Measurements from ENCODE around the gene PRR12. TPM values are rescaled to one million over a fixed set of nuclear protein-coding genes. Genes with fewer than 3 reads are reported as not detected.
"Not testable (repeated sequence)": the region's sequence is repeated elsewhere in the genome, so short reads cannot be mapped to it uniquely, and the experiment has no call there.

The PRR12 gene
- total RNA-seq, 2 experiments from 2014 or later: 16.4 to 16.9 TPM

DNA sequence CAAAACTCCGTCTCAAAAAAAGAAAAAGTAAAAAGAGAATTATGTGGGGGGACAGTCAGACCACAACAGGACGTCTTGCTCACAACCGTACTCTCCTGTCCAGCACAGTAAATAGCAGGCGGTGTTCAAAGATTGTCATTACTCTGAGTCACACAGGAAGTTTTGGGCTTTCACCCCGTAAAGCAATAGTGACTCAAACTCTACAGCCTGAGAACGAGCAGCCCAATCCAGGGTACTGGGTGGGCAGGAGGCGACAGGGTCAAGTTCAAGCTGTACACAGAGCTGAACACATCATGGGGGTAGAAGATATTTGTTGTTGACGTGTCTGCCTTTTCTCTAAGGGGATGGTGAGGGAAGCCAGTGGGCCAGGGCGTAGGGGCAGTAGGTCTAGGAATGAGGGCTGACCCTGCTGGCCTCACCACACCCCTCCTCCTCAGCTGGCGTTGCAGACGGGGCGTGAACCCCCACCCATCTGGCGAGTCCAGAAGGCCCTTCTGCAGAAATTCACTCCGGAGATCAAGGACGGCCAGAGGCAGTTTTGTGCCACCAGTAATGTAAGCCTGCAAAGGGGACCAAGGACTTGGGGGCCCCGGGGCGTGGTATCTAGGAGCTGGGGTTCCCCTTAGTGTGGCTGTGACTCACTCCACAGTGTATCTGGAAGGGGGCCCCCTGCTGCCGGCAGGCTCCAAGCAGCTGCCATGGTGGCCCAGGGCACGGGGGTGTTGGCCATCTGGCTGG, 23.3 kb downstream of the PRR12 start:
- DNase-seq: peak; percentile 42

DNA sequence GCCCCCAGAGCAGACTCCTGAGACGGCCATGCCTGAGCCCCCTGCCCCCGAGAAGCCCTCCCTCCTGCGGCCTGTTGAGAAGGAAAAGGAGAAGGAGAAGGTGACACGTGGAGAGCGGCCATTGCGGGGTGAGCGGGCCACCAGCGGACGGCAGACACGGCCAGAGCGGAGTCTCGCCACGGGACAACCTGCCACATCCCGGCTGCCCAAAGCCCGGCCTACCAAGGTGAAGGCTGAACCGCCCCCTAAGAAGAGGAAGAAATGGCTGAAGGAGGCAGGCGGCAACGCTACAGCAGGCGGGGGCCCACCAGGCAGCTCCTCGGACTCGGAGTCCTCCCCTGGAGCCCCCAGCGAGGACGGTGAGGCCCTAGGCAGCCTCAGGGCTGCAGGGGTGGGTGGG, 24.9 kb downstream of the PRR12 start:
- CTCF ChIA-PET: no interaction called here
- peaks cover 35% of the 10 kb centered on the region for H3K36me3 Mint-ChIP-seq (ENCODE audit: low read depth)
- no peak overlapping the region for H3K4me3 Mint-ChIP-seq

More for the DNA sequence above, 23.3 kb downstream of the PRR12 start:
- Mint-ChIP-seq H3K9me3 (no peaks in the 10 kb centered on the region), H3K27me3 (ENCODE audit: low read depth) (no peaks in the 10 kb centered on the region), H3K4me3 (no peak overlapping the region), H3K4me1 (ENCODE audit: low read depth) (peaks cover 13% of the 10 kb centered on the region), H3K36me3 (ENCODE audit: low read depth) (peaks cover 32% of the 10 kb centered on the region), H3K27ac (peak overlapping the region; percentile 24)
- CTCF ChIA-PET: interaction anchor here (0.6 to 0.7 kb wide), 2 partner anchors 102 to 146 kb away, joined by 3 read pairs; no protein-coding TSS in a partner anchor
- intact Hi-C loops (cut with micrococcal nuclease): no loop called here

DNA sequence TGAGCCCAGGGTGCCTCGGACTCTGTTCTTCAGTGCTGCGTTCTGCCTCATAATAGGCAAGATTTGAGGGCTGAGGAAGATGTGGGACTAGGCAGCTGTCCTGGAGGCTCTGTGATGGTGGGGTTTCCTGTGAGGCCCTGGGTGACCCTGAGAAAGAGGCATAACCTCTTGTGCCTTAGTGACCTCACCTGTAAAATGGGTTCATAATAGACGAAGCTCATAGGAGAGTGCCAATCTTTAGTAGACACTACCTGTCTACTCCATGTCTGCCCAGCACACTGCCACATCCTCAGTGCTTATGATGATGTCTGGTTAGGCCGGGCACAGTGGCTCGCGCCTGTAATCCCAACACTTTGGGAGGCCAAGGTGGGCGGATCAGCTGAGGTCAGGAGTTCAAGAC, 25.6 kb downstream of the PRR12 start:
- intact Hi-C loops (cut with micrococcal nuclease): loop anchor here (2.0 kb wide), 1 partner anchor 56 kb away; no protein-coding TSS in a partner anchor
- Mint-ChIP-seq H3K9me3 (no peaks in the 10 kb centered on the region), H3K4me3 (no peak overlapping the region), H3K27ac (no peak overlapping the region), H3K27me3 (ENCODE audit: low read depth) (no peaks in the 10 kb centered on the region), H3K36me3 (ENCODE audit: low read depth) (peaks cover 35% of the 10 kb centered on the region), H3K4me1 (ENCODE audit: low read depth) (peaks cover 13% of the 10 kb centered on the region)
- CTCF ChIA-PET: no interaction called here
- DNase-seq: no peak

More for the DNA sequence above, 24.9 kb downstream of the PRR12 start:
- intact Hi-C loops (cut with micrococcal nuclease): loop anchor here (2.0 kb wide), 1 partner anchor 57 kb away; no protein-coding TSS in a partner anchor
- Mint-ChIP-seq H3K27me3 (ENCODE audit: low read depth) (no peaks in the 10 kb centered on the region), H3K4me1 (ENCODE audit: low read depth) (peaks cover 13% of the 10 kb centered on the region), H3K9me3 (no peaks in the 10 kb centered on the region), H3K27ac (no peak overlapping the region)
- no peak for DNase-seq

DNA sequence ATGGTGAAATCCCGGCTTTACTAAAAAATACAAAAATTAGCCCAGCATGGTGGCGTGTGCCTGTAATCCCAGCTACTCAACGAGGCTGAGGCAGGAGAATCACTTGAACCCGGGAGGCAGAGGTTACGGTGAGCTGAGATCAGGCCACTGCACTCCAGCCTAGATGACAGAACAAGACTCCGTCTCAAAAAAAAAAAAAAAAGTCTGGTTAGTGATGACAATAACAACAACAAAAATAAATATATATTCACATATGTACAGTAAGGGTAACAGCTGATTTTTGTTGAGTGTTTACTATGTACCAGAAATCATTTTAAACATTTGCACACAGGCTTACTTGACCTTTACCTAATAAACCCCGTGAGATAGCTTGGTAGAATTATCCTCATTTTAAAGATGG, 26.0 kb downstream of the PRR12 start:
- Mint-ChIP-seq H3K27me3 (ENCODE audit: low read depth) (no peaks in the 10 kb centered on the region), H3K36me3 (ENCODE audit: low read depth) (peaks cover 35% of the 10 kb centered on the region), H3K9me3 (no peaks in the 10 kb centered on the region), H3K4me1 (ENCODE audit: low read depth) (peaks cover 13% of the 10 kb centered on the region), H3K27ac (no peak overlapping the region), H3K4me3 (no peak overlapping the region)
- CTCF ChIA-PET: interaction anchor here (1.4 kb wide), 1 partner anchor 56 kb away, joined by 3 read pairs; no protein-coding TSS in a partner anchor
- intact Hi-C loops (cut with micrococcal nuclease): loop anchor here (2.0 kb wide), 1 partner anchor 56 kb away; no protein-coding TSS in a partner anchor
- no peak for DNase-seq

DNA sequence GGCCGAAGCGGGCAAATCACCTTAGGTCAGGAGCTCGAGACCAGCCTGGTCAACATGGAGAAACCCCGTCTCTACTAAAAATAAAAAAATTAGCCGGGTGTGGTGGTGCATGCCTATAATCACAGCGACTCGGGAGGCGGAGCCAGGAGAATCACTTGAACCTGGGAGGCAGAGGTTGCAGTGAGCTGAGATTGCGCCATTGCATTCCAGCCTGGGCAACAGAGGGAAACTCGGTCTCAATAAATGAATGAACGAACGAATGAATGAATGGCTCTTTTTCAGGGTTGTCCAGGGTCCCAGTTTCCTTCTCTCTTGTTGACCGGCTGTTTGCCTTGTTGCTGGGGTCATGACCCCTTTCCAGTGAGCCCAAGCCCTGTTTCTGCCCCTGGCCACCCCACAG, 26.9 kb downstream of the PRR12 start:
- CTCF ChIA-PET: interaction anchor here (1.4 kb wide), 1 partner anchor 55 kb away, joined by 3 read pairs; no protein-coding TSS in a partner anchor
- not testable (repeated sequence) for H3K4me1 Mint-ChIP-seq (ENCODE audit: low read depth)

DNA sequence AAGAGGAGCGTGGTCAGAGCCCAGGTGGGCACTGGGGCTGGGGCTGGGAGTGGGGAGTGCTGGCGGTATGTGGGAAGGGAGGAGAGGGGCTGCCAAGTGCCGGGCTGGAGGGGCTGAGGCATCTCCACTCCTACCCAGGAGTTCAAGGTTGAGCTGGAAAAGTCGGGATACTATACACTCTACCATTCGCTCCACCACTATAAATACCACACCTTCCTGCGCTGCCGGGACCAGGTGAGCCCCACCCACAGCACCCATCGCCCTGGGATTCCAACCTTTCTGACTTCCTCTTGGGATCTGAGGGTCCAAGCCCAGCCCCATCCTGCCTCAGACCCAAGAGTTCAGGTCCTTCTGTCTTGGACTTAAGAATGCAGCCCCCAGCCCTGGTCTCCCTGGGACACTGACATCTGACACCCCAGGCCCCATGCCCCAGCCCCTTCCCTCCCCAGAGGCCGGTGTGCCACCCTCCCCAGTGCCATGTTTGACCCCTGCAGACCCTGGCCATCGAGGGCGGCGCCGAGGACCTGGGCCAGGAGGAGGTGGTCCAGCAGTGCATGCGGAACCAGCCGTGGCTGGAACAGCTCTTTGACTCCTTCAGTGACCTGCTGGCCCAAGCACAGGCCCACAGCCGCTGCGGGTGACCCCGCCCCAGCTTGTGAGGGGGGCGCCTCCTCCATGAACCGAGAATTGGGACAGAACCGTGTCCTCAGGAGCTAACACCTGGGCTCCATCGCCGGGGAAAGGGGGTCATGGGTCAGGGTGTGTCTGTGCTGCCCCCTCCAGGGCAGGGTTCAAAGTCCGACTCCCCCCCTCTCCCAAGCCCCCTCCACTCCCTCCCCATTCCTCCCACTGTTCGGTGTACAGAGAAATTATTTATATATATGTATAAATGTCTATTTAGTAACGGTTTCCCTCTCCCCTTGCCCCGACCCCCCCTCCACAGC, 34.3 kb downstream of the PRR12 start:
- Mint-ChIP-seq H3K27me3 (ENCODE audit: low read depth) (no peaks in the 10 kb centered on the region), H3K9me3 (no peaks in the 10 kb centered on the region), H3K4me1 (ENCODE audit: low read depth) (no peaks in the 10 kb centered on the region), H3K4me3 (no peak overlapping the region), H3K27ac (no peak overlapping the region), H3K36me3 (ENCODE audit: low read depth) (peaks cover 3% of the 10 kb centered on the region)
- intact Hi-C loops (cut with micrococcal nuclease): no loop called here
- CTCF ChIA-PET: no interaction called here
- no peak for DNase-seq

More for the DNA sequence above, 26.9 kb downstream of the PRR12 start:
- intact Hi-C loops (cut with micrococcal nuclease): loop anchor here (2.0 kb wide), 1 partner anchor 55 kb away; no protein-coding TSS in a partner anchor
- peaks cover 36% of the 10 kb centered on the region for H3K36me3 Mint-ChIP-seq (ENCODE audit: low read depth)
- not testable (repeated sequence) for DNase-seq; H3K4me3 Mint-ChIP-seq; H3K27ac Mint-ChIP-seq; H3K27me3 Mint-ChIP-seq (ENCODE audit: low read depth); H3K9me3 Mint-ChIP-seq

DNA sequence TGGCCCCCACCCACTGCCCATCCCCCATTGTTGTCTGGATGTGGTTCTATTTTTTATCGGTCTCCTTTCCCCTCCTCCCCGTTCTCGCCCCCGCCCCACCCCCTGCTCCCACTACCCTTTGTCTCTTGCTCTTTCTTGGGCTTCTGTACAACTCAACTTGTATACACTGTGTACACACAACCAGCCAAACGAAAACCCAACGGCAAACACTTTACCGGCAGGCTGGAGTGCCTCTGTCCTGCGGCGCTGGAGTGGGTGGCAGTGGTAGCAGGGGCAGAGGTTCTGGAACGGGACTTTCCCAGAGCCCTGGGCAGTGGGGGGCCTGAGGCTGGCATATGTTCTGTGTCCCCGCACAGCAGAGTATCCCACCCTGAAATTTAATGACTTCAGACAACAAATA, 35.2 kb downstream of the PRR12 start:
- H3K9me3 Mint-ChIP-seq: no peaks in the 10 kb centered on the region
- no peak overlapping the region for H3K27ac Mint-ChIP-seq
- CTCF ChIA-PET: no interaction called here
- no peak overlapping the region for H3K4me3 Mint-ChIP-seq
- H3K36me3 Mint-ChIP-seq (ENCODE audit: low read depth): peaks cover 3% of the 10 kb centered on the region
- intact Hi-C loops (cut with micrococcal nuclease): no loop called here
- no peaks in the 10 kb centered on the region for H3K4me1 Mint-ChIP-seq (ENCODE audit: low read depth)
- H3K27me3 Mint-ChIP-seq (ENCODE audit: low read depth): no peaks in the 10 kb centered on the region
- DNase-seq: no peak

DNA sequence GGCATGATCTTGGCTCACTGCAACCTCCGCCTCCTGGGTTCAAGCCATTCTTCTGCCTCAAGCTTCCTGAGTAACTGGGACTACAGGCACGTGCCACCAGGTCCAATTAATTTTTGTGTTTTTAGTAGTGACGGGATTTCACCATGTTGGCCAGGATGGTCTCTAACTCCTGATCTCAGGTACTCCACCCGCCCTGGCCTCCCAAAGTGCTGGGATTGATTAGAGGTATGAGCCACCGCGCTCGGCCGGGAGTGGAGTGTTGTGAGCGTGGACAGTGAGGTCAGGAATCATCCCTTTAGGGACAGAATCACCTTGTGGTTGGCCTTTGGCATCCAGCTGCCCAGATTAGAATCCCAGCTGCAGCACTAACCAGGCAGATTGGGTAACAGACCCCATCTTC, 38.7 kb downstream of the PRR12 start:
- Mint-ChIP-seq H3K4me1 (ENCODE audit: low read depth) (no peaks in the 10 kb centered on the region), H3K4me3 (no peak overlapping the region), H3K27me3 (ENCODE audit: low read depth) (no peaks in the 10 kb centered on the region), H3K27ac (no peak overlapping the region), H3K36me3 (ENCODE audit: low read depth) (peaks cover 1% of the 10 kb centered on the region), H3K9me3 (no peaks in the 10 kb centered on the region)
- CTCF ChIA-PET: interaction anchor here (0.6 kb wide), 1 partner anchor 21 kb away, joined by 3 read pairs; no protein-coding TSS in a partner anchor
- intact Hi-C loops (cut with micrococcal nuclease): no loop called here
- DNase-seq: no peak

DNA sequence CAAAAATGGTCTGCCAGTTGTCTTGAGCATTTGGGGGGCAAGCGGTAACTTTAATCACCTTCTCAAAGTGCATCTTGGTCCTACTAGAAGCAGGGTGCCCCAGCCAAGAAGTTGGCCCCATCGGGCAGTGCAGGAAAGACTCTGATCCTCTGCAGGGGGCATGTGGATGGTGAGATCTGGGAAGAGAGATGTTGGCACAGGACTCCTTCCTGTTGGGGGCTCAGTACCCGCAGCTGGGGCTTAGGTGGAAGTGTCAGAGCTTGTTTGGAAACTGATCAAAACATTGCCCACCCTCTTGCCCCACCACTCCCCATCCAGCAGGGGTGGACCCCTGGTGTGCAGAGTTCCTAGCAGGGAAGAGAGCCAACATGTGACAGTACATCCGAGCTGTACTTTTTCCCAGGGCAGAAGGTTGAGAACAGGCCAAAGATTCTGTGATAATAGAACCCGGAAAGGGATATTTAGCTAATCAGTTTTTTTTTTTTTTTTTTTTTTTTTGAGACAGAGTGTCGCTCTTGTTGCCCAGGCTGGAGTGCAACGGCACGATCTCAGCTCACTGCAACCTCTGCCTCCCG, 40.1 kb downstream of the PRR12 start:
- Mint-ChIP-seq H3K27me3 (ENCODE audit: low read depth) (no peaks in the 10 kb centered on the region), H3K36me3 (ENCODE audit: low read depth) (peaks cover 1% of the 10 kb centered on the region), H3K4me3 (no peak overlapping the region), H3K27ac (peak overlapping the region; percentile 11), H3K9me3 (no peaks in the 10 kb centered on the region), H3K4me1 (ENCODE audit: low read depth) (no peaks in the 10 kb centered on the region)
- intact Hi-C loops (cut with micrococcal nuclease): no loop called here
- no peak for DNase-seq
- CTCF ChIA-PET: interaction anchor here (0.5 to 1.2 kb wide), 4 partner anchors 9 to 953 kb away, joined by 3 to 4 read pairs (median 4); partner anchors contain the start of gene RRAS

DNA sequence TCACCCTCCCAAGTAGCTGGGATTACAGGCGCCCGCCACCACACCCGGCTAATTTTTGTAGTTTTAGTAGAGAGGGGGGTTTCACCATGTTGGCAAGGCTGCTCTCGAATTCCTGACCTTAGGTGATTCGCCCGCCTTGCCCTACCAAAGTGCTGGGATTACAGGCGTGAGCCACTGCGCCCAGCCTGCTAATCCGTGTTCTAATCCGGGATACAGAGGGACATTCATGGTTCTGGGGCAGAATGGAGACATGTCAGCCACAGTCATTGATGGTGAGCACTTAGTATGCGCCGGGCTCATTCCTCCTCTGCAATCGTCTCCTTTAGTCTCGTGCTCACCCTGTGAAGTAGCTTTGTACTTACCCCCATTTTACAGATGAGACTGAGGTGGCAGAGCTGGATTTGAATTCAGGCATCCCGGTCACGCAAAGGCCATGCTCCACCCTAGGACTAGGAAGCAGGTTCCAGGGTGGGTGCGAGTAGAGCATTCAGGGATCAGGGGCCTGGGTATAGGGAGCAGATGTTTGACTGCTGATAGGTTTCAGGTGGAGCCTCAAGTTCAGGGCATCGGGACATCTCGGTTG, 40.7 kb downstream of the PRR12 start:
- CTCF ChIA-PET: interaction anchor here (0.5 to 1.2 kb wide), 4 partner anchors 8 to 952 kb away, joined by 3 to 4 read pairs (median 4); partner anchors contain the start of gene RRAS
- Mint-ChIP-seq H3K36me3 (ENCODE audit: low read depth) (peaks cover 1% of the 10 kb centered on the region), H3K27ac (no peak overlapping the region), H3K4me3 (no peak overlapping the region), H3K9me3 (no peaks in the 10 kb centered on the region), H3K27me3 (ENCODE audit: low read depth) (no peaks in the 10 kb centered on the region), H3K4me1 (ENCODE audit: low read depth) (no peaks in the 10 kb centered on the region)
- no peak for DNase-seq
- intact Hi-C loops (cut with micrococcal nuclease): no loop called here

DNA sequence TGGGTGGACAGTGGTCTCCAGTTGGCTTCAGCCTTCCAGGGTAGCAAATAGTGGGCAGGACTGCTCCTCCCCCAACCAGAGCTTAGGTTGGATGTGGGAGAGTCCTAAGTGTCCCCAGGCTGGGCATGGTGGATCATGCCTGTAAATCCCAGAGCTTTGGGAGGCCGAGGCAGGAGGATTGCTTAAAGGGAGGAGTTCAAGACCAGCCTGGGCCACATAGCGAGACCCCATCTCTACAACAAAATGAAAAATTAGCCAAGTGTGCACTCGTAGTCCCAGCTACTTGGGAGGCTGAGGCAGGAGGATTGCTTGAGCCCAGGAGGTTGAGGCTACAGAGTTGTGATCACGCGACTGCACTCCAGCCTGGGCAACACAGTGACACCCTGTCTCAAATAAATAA, 41.6 kb downstream of the PRR12 start:
- no peaks in the 10 kb centered on the region for H3K9me3 Mint-ChIP-seq
- intact Hi-C loops (cut with micrococcal nuclease): no loop called here
- H3K36me3 Mint-ChIP-seq (ENCODE audit: low read depth): peaks cover 1% of the 10 kb centered on the region
- no peak overlapping the region for H3K4me3 Mint-ChIP-seq
- H3K27me3 Mint-ChIP-seq (ENCODE audit: low read depth): no peaks in the 10 kb centered on the region
- CTCF ChIA-PET: interaction anchor here (0.6 kb wide), 1 partner anchor 64 kb away, joined by 3 read pairs; no protein-coding TSS in a partner anchor
- DNase-seq: no peak
- H3K4me1 Mint-ChIP-seq (ENCODE audit: low read depth): no peaks in the 10 kb centered on the region
- no peak overlapping the region for H3K27ac Mint-ChIP-seq
